Liver (tissue), 9 donors: ENCODE results near the gene RAB29. TPM values are rescaled to one million over a fixed set of nuclear protein-coding genes. Genes with fewer than 3 reads are reported as not detected.

Experiments used
- DNase-seq: peaks from one replicate; pipeline ENCODE4 v3.0.0-alpha.2; 2017; ENCODE audit warnings: low spot score
- H3K27ac ChIP-seq, 2 donors: one replicate each; pipeline ENCODE4 v1.7.0; 2013; ENCODE audit warnings: inconsistent platforms in 2 of 2, low read length in 2 of 2, control low read depth in 1 of 2, low read depth in 1 of 2, mild to moderate bottlenecking in 1 of 2
- H3K27me3 ChIP-seq, 4 donors: one replicate each; pipeline versions ENCODE4 v1.6.1 to v1.7.0; 2013; ENCODE audit warnings: low read length in 3 of 4, inconsistent platforms in 1 of 4, mild to moderate bottlenecking in 1 of 4, moderate library complexity in 1 of 4; ENCODE audit not compliant: control insufficient read depth in 4 of 4, insufficient read depth in 4 of 4
- H3K36me3 ChIP-seq, 4 donors: one replicate each; pipeline versions ENCODE4 v1.6.1 to v1.7.0; 2013; ENCODE audit warnings: low read length in 3 of 4, mild to moderate bottlenecking in 3 of 4, low read depth in 1 of 4, moderate library complexity in 1 of 4; ENCODE audit not compliant: control insufficient read depth in 4 of 4, insufficient read depth in 3 of 4
- H3K4me1 ChIP-seq, 4 donors: one replicate each; pipeline versions ENCODE4 v1.6.1 to v1.7.0; 2013; ENCODE audit warnings: low read length in 3 of 4, mild to moderate bottlenecking in 3 of 4, moderate library complexity in 1 of 4; ENCODE audit not compliant: control insufficient read depth in 4 of 4, insufficient read depth in 4 of 4
- H3K4me3 ChIP-seq, 3 donors: one replicate each; pipeline versions ENCODE4 v1.6.1 to v1.7.0; 2013; ENCODE audit warnings: low read length in 3 of 3, control low read depth in 1 of 3, low read depth in 1 of 3, mild to moderate bottlenecking in 1 of 3
- H3K9ac ChIP-seq, 2 donors: one replicate each; pipeline ENCODE4 v1.7.0; 2013; ENCODE audit warnings: low read length in 2 of 2, mild to moderate bottlenecking in 2 of 2, moderate library complexity in 2 of 2, control low read depth in 1 of 2, low read depth in 1 of 2
- H3K9me3 ChIP-seq, 4 donors: one replicate each; pipeline versions ENCODE4 v1.6.1 to v1.7.0; 2013; ENCODE audit warnings: low read length in 3 of 4; ENCODE audit not compliant: control insufficient read depth in 4 of 4
- EGR1 ChIP-seq, 2 donors: IDR thresholded peaks; 2 replicates each; pipeline ENCODE4 v1.6.1; 2016 to 2018; ENCODE audit warnings: antibody characterized with exemption in 2 of 2, low read depth in 2 of 2
- FOXA1 ChIP-seq: IDR thresholded peaks from 2 replicates; pipeline ENCODE4 v1.6.1; 2016; ENCODE audit warnings: antibody characterized with exemption
- FOXA2 ChIP-seq: IDR thresholded peaks from 2 replicates; pipeline ENCODE4 v1.6.1; 2016; ENCODE audit warnings: antibody characterized with exemption
- GABPA ChIP-seq, 2 donors: IDR thresholded peaks in 1 of 2; conservative IDR thresholded peaks in 1 of 2; 2 replicates each; pipeline ENCODE4 v1.6.1; 2016; ENCODE audit warnings: antibody characterized with exemption in 2 of 2, mild to moderate bottlenecking in 1 of 2, moderate library complexity in 1 of 2
- HNF4A ChIP-seq, 2 donors: conservative IDR thresholded peaks; 2 replicates each; pipeline ENCODE4 v1.6.1; 2016; ENCODE audit warnings: antibody characterized with exemption in 2 of 2, mild to moderate bottlenecking in 2 of 2
- HNF4G ChIP-seq: IDR thresholded peaks from 2 replicates; pipeline ENCODE4 v1.6.1; 2016; ENCODE audit warnings: antibody characterized with exemption
- JUND ChIP-seq, 2 donors: IDR thresholded peaks; 2 replicates each; pipeline ENCODE4 v1.6.1; 2016; ENCODE audit warnings: antibody characterized with exemption in 2 of 2
- MAX ChIP-seq: IDR thresholded peaks from 2 replicates; pipeline ENCODE4 v1.6.1; 2016; ENCODE audit warnings: antibody characterized with exemption
- NR2F2 ChIP-seq: IDR thresholded peaks from 2 replicates; pipeline ENCODE4 v1.6.1; 2016; ENCODE audit warnings: antibody characterized with exemption
- RAD21 ChIP-seq, 2 donors: IDR thresholded peaks; 2 replicates each; pipeline ENCODE4 v1.6.1; 2016; ENCODE audit warnings: antibody characterized with exemption in 2 of 2, mild to moderate bottlenecking in 2 of 2
- REST ChIP-seq: IDR thresholded peaks from 2 replicates; pipeline ENCODE4 v1.6.1; 2016; ENCODE audit warnings: antibody characterized with exemption, mild to moderate bottlenecking
- RXRA ChIP-seq, 2 donors: IDR thresholded peaks; 2 replicates each; pipeline ENCODE4 v1.6.1; 2017 to 2018; ENCODE audit warnings: antibody characterized with exemption in 2 of 2, mild to moderate bottlenecking in 1 of 2
- SP1 ChIP-seq: IDR thresholded peaks from 2 replicates; pipeline ENCODE4 v1.6.1; 2018; ENCODE audit warnings: antibody characterized with exemption, mild to moderate bottlenecking
- TAF1 ChIP-seq: conservative IDR thresholded peaks from 2 replicates; pipeline ENCODE4 v1.6.1; 2016; ENCODE audit warnings: antibody characterized with exemption, mild to moderate bottlenecking
- YY1 ChIP-seq: IDR thresholded peaks from 2 replicates; pipeline ENCODE4 v1.6.1; 2016; ENCODE audit warnings: antibody characterized with exemption, mild to moderate bottlenecking
- ZBTB33 ChIP-seq: IDR thresholded peaks from 2 replicates; pipeline ENCODE4 v1.6.1; 2016; ENCODE audit warnings: antibody characterized with exemption
- WGBS: extraction: QIAGEN DNeasy Blood & Tissue Kit; methylation state at CpG from one replicate; pipeline ENCODE4 v1.1.7; 2013; 5-methylcytosine and 5-hydroxymethylcytosine counted together
- polyA plus RNA-seq, 2 donors: library from polyadenylated mRNA; stranded (reverse) in 1 of 2; unstranded in 1 of 2; fragments of 200-250 nt in 1 of 2; fragments of >200 nt in 1 of 2; fragmentation: Nextera tagmentation in 1 of 2; extraction: Ambion mirVana in 1 of 2; gene quantifications; one replicate each; pipeline versions ENCODE4 v1.2.1 to v1.2.3, GENCODE V29; 2013 to 2015
- total RNA-seq, 2 donors: library from RNA; depleted of rRNA; stranded (reverse); fragments of >200 nt; gene quantifications; one replicate each; pipeline ENCODE4 v1.2.3, GENCODE V29; 2014
- TF ChIP-seq, protein P1 (sequence below): IDR thresholded peaks from 2 replicates; pipeline ENCODE4 v1.6.1; 2016; ENCODE audit warnings: antibody characterized with exemption
- TF ChIP-seq, protein P2 (sequence below): fragments of 150-350 bp; IDR thresholded peaks from 2 replicates; pipeline ENCODE4 v1.5.1; 2017; ENCODE audit warnings: improper control_type of control experiment, low read depth, low read length; ENCODE audit not compliant: missing input control
- donor health status: healthy.
- donor health status: healthy.
- donor health status: healthy.
- donor health status: healthy.
- donor health status: healthy.

RAB29 gene
- total and polyA plus RNA-seq, 4 donors = 11.0 to 25.0 (median 16.0) TPM

DNA sequence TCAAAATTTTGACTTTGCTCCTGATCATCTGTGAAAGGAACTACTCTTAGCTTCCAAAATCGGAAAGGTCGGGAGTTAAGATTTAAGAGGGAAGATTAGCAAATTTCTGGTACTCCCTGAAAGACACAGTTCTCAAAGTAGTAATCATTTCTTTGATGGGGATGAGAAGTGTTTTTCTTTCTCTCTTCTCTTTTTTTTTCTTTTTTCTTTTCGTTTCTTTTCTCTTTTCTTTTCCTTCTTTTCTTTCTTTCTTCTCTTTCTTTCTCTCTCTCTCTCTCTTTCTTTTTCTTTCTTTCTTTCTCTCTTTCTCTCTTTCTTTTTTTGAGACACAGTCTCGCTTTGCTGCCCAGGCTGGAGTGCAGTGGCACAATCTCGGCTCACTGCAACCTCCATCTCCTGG, 5.1 kb upstream of the RAB29 start:
- H3K9ac ChIP-seq = no peak overlapping the region
- no peak for DNase-seq
- no peak overlapping the region for H3K27ac ChIP-seq
- H3K4me3 ChIP-seq = no peak overlapping the region
- no peaks in the 10 kb centered on the region for H3K9me3 ChIP-seq
- 89% methylated on average over 5 of the region's 5 CpGs for WGBS
- H3K4me1 ChIP-seq = peaks cover 0 to 7% (median 2%) of the 10 kb centered on the region in 4 donors
- no peaks in the 10 kb centered on the region for H3K36me3 ChIP-seq
- TF ChIP-seq EGR1 (IDR thresholded peaks at IDR 0.05; ENCODE audit: low read depth in 2 of 2) = no peak
- TF ChIP-seq RAD21 (IDR thresholded peaks at IDR 0.05) = no peak
- no peak for TF ChIP-seq GABPA (IDR thresholded peaks at IDR 0.05 in 1 of 2, conservative IDR thresholded peaks at IDR 0.05 in 1 of 2)
- TF ChIP-seq MAX = no peak
- no peak for TF ChIP-seq FOXA1
- TF ChIP-seq HNF4G = no peak
- no peak for TF ChIP-seq REST
- no peak for TF ChIP-seq ZBTB33
- TF ChIP-seq JUND (IDR thresholded peaks at IDR 0.05) = no peak
- TF ChIP-seq SP1 = no peak
- TF ChIP-seq FOXA2 = no peak
- TF ChIP-seq RXRA (IDR thresholded peaks at IDR 0.05) = no peak
- TF ChIP-seq, protein P1, sequence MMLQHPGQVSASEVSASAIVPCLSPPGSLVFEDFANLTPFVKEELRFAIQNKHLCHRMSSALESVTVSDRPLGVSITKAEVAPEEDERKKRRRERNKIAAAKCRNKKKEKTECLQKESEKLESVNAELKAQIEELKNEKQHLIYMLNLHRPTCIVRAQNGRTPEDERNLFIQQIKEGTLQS = no peak
- TF ChIP-seq TAF1 = no peak
- no peak for TF ChIP-seq YY1
- TF ChIP-seq NR2F2 = no peak
- TF ChIP-seq, protein P2, sequence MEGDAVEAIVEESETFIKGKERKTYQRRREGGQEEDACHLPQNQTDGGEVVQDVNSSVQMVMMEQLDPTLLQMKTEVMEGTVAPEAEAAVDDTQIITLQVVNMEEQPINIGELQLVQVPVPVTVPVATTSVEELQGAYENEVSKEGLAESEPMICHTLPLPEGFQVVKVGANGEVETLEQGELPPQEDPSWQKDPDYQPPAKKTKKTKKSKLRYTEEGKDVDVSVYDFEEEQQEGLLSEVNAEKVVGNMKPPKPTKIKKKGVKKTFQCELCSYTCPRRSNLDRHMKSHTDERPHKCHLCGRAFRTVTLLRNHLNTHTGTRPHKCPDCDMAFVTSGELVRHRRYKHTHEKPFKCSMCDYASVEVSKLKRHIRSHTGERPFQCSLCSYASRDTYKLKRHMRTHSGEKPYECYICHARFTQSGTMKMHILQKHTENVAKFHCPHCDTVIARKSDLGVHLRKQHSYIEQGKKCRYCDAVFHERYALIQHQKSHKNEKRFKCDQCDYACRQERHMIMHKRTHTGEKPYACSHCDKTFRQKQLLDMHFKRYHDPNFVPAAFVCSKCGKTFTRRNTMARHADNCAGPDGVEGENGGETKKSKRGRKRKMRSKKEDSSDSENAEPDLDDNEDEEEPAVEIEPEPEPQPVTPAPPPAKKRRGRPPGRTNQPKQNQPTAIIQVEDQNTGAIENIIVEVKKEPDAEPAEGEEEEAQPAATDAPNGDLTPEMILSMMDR = no peak
- no peak for TF ChIP-seq HNF4A (conservative IDR thresholded peaks at IDR 0.05)
- H3K27me3 ChIP-seq = no peaks in the 10 kb centered on the region
